H1 (cell line): ENCODE results near the gene VAV2. TPM values are rescaled to one million over a fixed set of nuclear protein-coding genes. Genes with fewer than 3 reads are reported as not detected.

ENCODE experiments used
- JUND ChIP-seq: IDR thresholded peaks from 2 replicates; pipeline ENCODE4 v1.6.1; 2011; ENCODE audit warnings: mild to moderate bottlenecking, improper control_type of control experiment, low read length
- PHF8 ChIP-seq: fragments of 200-600 bp; sonication (generic); conservative IDR thresholded peaks from 2 replicates; pipeline ENCODE4 v1.7.1; 2012; ENCODE audit warnings: low read depth, mild to moderate bottlenecking, inconsistent platforms, low read length, moderate library complexity
- polyA plus RNA-seq, 7 experiments: library from polyadenylated mRNA; depleted of rRNA in 3 of 7; stranded (reverse) in 5 of 7; unstranded in 2 of 7; fragments of >200 nt in 5 of 7; fragments of 200-250 nt in 2 of 7; gene quantifications; 1 replicate in 5 of 7; 2 replicates in 1 of 7; 4 replicates in 1 of 7; pipeline versions ENCODE4 v1.2.1 to v1.2.3, GENCODE V29; 2011 to 2013; ENCODE audit warnings: missing spikeins in 2 of 7, mixed read lengths in 2 of 7
- total RNA-seq: library from RNA; stranded (reverse); fragmentation: NEBNext Ultra II Directional; extraction: Animal tissue kit (Norgen Biotek cat#: 25700); gene quantifications from 2 replicates; pipeline ENCODE4 v1.2.1, GENCODE V29; 2021

Gene VAV2
- total and polyA plus RNA-seq, 2 of the 8 experiments (the other 6 are each of a cell fraction or from before 2014, with no cell fraction given), result 13.6 to 37.6 TPM

DNA sequence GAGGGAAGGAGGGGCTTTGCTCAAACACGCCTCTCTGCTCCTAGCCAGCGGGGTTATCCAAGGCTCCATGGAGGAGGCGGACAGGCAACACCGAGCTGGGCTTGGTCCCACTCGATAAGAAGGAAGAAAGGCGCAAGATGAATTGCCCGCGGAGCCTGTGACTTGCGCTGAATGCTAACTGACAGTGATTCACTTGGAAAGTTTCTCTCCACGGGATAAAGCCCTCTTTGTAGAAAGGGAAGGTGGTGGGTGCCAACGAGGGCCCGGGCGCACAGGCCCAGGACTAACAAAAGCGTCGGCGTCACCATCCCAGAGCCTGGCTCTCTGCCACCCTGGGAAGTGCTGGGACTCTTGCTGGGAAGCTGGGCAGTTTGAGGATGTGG is 76.0 kb downstream of the VAV2 start (continued):
- no peak for TF ChIP-seq JUND
- TF ChIP-seq PHF8, result no peak
